ENCODE measurements around the gene LYZL2.

Gene LYZL2

DNA sequence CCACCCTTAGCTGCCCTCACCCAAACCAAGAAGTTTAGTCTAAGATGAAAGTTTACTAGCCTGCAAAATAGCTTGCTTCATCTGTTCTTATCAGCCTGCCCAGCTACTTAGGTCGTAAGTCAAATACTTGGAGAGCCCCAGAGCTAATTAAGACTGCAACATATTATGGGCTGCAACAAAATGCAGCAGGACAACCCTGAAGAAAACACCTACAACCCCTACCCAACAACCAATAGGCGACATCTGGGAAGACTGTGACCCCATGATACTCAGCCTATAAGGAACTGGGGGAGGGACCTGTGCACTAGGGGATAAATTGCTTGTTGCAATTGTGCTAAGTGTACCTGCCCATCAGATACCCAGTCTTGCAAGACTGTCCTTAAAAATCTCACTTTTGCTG lies 64.1 kb downstream of the LYZL2 start:
- TF ChIP-seq, protein P1, sequence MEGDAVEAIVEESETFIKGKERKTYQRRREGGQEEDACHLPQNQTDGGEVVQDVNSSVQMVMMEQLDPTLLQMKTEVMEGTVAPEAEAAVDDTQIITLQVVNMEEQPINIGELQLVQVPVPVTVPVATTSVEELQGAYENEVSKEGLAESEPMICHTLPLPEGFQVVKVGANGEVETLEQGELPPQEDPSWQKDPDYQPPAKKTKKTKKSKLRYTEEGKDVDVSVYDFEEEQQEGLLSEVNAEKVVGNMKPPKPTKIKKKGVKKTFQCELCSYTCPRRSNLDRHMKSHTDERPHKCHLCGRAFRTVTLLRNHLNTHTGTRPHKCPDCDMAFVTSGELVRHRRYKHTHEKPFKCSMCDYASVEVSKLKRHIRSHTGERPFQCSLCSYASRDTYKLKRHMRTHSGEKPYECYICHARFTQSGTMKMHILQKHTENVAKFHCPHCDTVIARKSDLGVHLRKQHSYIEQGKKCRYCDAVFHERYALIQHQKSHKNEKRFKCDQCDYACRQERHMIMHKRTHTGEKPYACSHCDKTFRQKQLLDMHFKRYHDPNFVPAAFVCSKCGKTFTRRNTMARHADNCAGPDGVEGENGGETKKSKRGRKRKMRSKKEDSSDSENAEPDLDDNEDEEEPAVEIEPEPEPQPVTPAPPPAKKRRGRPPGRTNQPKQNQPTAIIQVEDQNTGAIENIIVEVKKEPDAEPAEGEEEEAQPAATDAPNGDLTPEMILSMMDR (IDR thresholded peaks at IDR 0.05; ENCODE audit: borderline replicate concordance, control extremely low read depth, extremely low read depth, insufficient read depth, missing control alignments) = no peak
- DNase-seq (ENCODE audit: low spot score) = no peak

DNA sequence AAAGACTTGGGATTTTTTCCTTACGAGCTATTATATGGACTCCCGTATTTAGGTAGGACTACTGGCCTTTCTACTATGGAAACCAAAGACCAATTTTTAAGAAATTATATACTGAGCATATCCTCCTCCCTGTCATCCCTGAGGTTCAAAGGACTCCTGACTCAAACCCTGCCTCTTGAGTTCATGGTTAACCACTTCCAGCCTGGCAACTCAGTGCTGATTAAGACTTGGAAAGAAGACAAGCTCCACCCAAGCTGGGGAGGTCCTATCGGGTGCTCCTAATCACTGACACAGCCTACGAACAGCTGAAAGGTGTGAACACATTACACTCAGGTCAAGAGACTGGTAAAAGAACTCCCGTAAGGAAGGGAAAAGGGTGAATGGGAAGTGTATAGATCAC lies 66.8 kb downstream of the LYZL2 start:
- in situ Hi-C loops (cut with MboI; ENCODE audit: low sequenced_read_pairs, unreplicated experiment) = no loop called here
- DNase-seq (ENCODE audit: low spot score) = no peak
- TF ChIP-seq, protein P1 (IDR thresholded peaks at IDR 0.05; ENCODE audit: borderline replicate concordance, control extremely low read depth, extremely low read depth, insufficient read depth, missing control alignments) = no peak

More for the DNA sequence above, 64.1 kb downstream of the LYZL2 start:
- in situ Hi-C loops (cut with MboI; ENCODE audit: low sequenced_read_pairs, unreplicated experiment) = no loop called here
